ENCODE measurements around the gene CCNB1.

Gene CCNB1

DNA sequence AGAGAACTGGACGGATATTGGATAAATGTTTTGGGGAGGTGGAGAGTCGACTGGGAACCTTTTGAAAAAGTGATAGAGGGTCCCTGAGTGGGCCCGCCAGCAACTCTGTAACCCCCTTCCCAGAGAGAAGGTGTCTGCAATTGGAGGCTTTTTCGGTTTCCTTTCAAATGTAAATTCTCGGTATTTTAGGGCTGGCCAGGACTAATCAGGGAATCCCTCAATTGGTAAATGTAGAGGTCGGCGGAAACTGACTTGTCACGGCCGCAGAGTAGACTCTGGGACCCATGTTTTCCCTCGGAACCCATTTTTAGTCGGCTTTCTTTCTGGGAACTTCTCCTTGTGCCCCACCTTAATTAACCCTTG lies 524 bp downstream of the CCNB1 start:
- Histone ChIP-seq H3K27ac (ENCODE audit: low read depth, low read length) (peak overlapping the region; percentile 83), H3K9me3 (ENCODE audit: insufficient read depth, low read length) (no peaks in the 10 kb centered on the region), H3F3A (ENCODE audit: insufficient read depth) (peaks cover 7% of the 10 kb centered on the region; the same call in 1 of the 2 replicates), H3K4me3 (ENCODE audit: insufficient read depth, low read length, poor library complexity, severe bottlenecking) (peak overlapping the region; percentile 81), H3K9me2 (replicated peaks; ENCODE audit: insufficient read depth, low read length) (no peaks in the 10 kb centered on the region), H3K27me3 (ENCODE audit: low read length) (no peaks in the 10 kb centered on the region), H3K79me2 (ENCODE audit: insufficient read depth, low read length) (peaks cover 24% of the 10 kb centered on the region), H3K36me3 (ENCODE audit: low read length) (peaks cover 30% of the 10 kb centered on the region), H2AFZ (ENCODE audit: low read depth, low read length, severe bottlenecking) (peak overlapping the region; percentile 74), H3K9ac (ENCODE audit: low read length) (peak overlapping the region; percentile 85), H4K20me1 (ENCODE audit: low read depth, low read length) (no peaks in the 10 kb centered on the region), H3K4me2 (ENCODE audit: low read depth, low read length, poor library complexity, severe bottlenecking) (peak overlapping the region; percentile 83)
- TF ChIP-seq, protein P1, sequence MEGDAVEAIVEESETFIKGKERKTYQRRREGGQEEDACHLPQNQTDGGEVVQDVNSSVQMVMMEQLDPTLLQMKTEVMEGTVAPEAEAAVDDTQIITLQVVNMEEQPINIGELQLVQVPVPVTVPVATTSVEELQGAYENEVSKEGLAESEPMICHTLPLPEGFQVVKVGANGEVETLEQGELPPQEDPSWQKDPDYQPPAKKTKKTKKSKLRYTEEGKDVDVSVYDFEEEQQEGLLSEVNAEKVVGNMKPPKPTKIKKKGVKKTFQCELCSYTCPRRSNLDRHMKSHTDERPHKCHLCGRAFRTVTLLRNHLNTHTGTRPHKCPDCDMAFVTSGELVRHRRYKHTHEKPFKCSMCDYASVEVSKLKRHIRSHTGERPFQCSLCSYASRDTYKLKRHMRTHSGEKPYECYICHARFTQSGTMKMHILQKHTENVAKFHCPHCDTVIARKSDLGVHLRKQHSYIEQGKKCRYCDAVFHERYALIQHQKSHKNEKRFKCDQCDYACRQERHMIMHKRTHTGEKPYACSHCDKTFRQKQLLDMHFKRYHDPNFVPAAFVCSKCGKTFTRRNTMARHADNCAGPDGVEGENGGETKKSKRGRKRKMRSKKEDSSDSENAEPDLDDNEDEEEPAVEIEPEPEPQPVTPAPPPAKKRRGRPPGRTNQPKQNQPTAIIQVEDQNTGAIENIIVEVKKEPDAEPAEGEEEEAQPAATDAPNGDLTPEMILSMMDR (IDR thresholded peaks at IDR 0.05; ENCODE audit: insufficient read depth, low read length, poor library complexity, severe bottlenecking), result no peak
- TF ChIP-seq EZH2phosphoT487 (conservative IDR thresholded peaks at IDR 0.05; ENCODE audit: low read length), result no peak

DNA sequence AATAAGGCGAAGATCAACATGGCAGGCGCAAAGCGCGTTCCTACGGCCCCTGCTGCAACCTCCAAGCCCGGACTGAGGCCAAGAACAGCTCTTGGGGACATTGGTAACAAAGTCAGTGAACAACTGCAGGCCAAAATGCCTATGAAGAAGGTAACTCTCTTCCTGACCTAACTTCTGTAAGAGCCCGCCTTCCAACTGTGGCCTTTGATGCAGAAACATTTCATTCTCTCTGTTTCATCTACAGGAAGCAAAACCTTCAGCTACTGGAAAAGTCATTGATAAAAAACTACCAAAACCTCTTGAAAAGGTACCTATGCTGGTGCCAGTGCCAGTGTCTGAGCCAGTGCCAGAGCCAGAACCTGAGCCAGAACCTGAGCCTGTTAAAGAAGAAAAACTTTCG lies 979 bp downstream of the CCNB1 start:
- Histone ChIP-seq H3K27ac (ENCODE audit: low read depth, low read length) (peak overlapping the region; percentile 83), H3K79me2 (ENCODE audit: insufficient read depth, low read length) (peaks cover 24% of the 10 kb centered on the region), H3K9ac (ENCODE audit: low read length) (peak overlapping the region; percentile 85), H3K4me2 (ENCODE audit: low read depth, low read length, poor library complexity, severe bottlenecking) (peak overlapping the region; percentile 83), H3K4me3 (ENCODE audit: insufficient read depth, low read length, poor library complexity, severe bottlenecking) (peak overlapping the region; percentile 81), H3F3A (ENCODE audit: insufficient read depth) (peaks cover 7% of the 10 kb centered on the region; the same call in 1 of the 2 replicates), H3K27me3 (ENCODE audit: low read length) (no peaks in the 10 kb centered on the region), H4K20me1 (ENCODE audit: low read depth, low read length) (no peaks in the 10 kb centered on the region), H3K9me3 (ENCODE audit: insufficient read depth, low read length) (no peaks in the 10 kb centered on the region), H3K9me2 (replicated peaks; ENCODE audit: insufficient read depth, low read length) (no peaks in the 10 kb centered on the region), H2AFZ (ENCODE audit: low read depth, low read length, severe bottlenecking) (no peak overlapping the region), H3K36me3 (ENCODE audit: low read length) (peaks cover 32% of the 10 kb centered on the region)
- no peak for TF ChIP-seq EZH2phosphoT487 (conservative IDR thresholded peaks at IDR 0.05; ENCODE audit: low read length)
- TF ChIP-seq, protein P1 (IDR thresholded peaks at IDR 0.05; ENCODE audit: insufficient read depth, low read length, poor library complexity, severe bottlenecking), result no peak

DNA sequence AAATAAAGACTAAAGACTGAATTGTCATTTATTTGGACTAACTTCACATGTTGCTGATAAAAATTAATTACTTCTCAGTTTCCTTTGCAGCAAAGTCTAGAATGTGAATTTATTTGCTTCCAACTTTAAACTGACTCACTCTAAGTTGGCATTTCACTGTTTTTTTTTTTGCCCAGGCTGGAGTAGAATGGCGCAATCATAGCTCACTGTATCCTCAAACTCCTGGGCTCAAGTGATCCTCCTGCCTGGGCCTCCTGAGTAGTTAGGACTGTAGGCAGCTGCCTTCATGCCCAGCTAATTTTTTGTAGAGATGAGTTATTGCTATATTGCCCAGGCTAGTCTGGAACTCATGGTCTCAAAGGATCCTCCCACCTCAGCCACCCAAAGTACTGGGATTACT lies 3.5 kb downstream of the CCNB1 start:
- no peaks in the 10 kb centered on the region for H3K27me3 ChIP-seq (ENCODE audit: low read length)
- H3K9me2 ChIP-seq (replicated peaks; ENCODE audit: insufficient read depth, low read length), result no peaks in the 10 kb centered on the region
- no peak overlapping the region for H3K9ac ChIP-seq (ENCODE audit: low read length)
- H3K4me3 ChIP-seq (ENCODE audit: insufficient read depth, low read length, poor library complexity, severe bottlenecking), result no peak overlapping the region
- TF ChIP-seq, protein P1 (IDR thresholded peaks at IDR 0.05; ENCODE audit: insufficient read depth, low read length, poor library complexity, severe bottlenecking), result no peak
- no peak for TF ChIP-seq EZH2phosphoT487 (conservative IDR thresholded peaks at IDR 0.05; ENCODE audit: low read length)
- H2AFZ ChIP-seq (ENCODE audit: low read depth, low read length, severe bottlenecking), result no peak overlapping the region
- H3K36me3 ChIP-seq (ENCODE audit: low read length), result peaks cover 54% of the 10 kb centered on the region
- H4K20me1 ChIP-seq (ENCODE audit: low read depth, low read length), result 0 out of 2 replicates have a peak, but pooled peaks cover 3% of the 10 kb centered on the region
- H3K4me2 ChIP-seq (ENCODE audit: low read depth, low read length, poor library complexity, severe bottlenecking), result no peak overlapping the region
- H3K9me3 ChIP-seq (ENCODE audit: insufficient read depth, low read length), result no peaks in the 10 kb centered on the region
- H3K79me2 ChIP-seq (ENCODE audit: insufficient read depth, low read length), result peaks cover 28% of the 10 kb centered on the region
- H3F3A ChIP-seq (ENCODE audit: insufficient read depth), result peaks cover 11% of the 10 kb centered on the region
- H3K27ac ChIP-seq (ENCODE audit: low read depth, low read length), result no peak overlapping the region

Measured in SU-DHL-6 (cell line).